Skeletal muscle tissue (tissue), 4 donors: ENCODE data around the gene SMCO3. TPM values are rescaled to one million over a fixed set of nuclear protein-coding genes. Genes with fewer than 3 reads are reported as not detected.

Experiments
- H3K27ac ChIP-seq: one replicate; pipeline ENCODE4 v1.7.0; 2013; ENCODE audit warnings: mild to moderate bottlenecking, low read depth, low read length, inconsistent platforms
- H3K27me3 ChIP-seq, 3 donors: one replicate each; pipeline ENCODE4 v1.7.0; 2013; ENCODE audit warnings: low read length in 3 of 3; ENCODE audit not compliant: control insufficient read depth in 3 of 3, insufficient read depth in 3 of 3
- H3K36me3 ChIP-seq, 3 donors: one replicate each; pipeline ENCODE4 v1.7.0; 2013; ENCODE audit warnings: low read length in 3 of 3; ENCODE audit not compliant: control insufficient read depth in 3 of 3, insufficient read depth in 3 of 3
- H3K4me1 ChIP-seq, 3 donors: one replicate each; pipeline ENCODE4 v1.7.0; 2013; ENCODE audit warnings: low read length in 3 of 3, mild to moderate bottlenecking in 3 of 3; ENCODE audit not compliant: control insufficient read depth in 3 of 3, insufficient read depth in 3 of 3
- H3K4me3 ChIP-seq, 3 donors: one replicate each; pipeline ENCODE4 v1.7.0; 2013; ENCODE audit warnings: low read length in 3 of 3
- H3K9ac ChIP-seq, 3 donors: one replicate each; pipeline ENCODE4 v1.7.0; 2013; ENCODE audit warnings: low read length in 3 of 3, mild to moderate bottlenecking in 3 of 3, moderate library complexity in 2 of 3, low read depth in 1 of 3
- H3K9me3 ChIP-seq, 3 donors: one replicate each; pipeline ENCODE4 v1.7.0; 2013; ENCODE audit warnings: low read length in 3 of 3; ENCODE audit not compliant: control insufficient read depth in 3 of 3
- total RNA-seq: library from RNA; depleted of rRNA; stranded (reverse); fragments of >200 nt; gene quantifications from one replicate; pipeline ENCODE4 v1.2.3, GENCODE V29; 2014
- donor health status: Osteomylitis.

SMCO3 gene
- 0.52 TPM for total RNA-seq

DNA sequence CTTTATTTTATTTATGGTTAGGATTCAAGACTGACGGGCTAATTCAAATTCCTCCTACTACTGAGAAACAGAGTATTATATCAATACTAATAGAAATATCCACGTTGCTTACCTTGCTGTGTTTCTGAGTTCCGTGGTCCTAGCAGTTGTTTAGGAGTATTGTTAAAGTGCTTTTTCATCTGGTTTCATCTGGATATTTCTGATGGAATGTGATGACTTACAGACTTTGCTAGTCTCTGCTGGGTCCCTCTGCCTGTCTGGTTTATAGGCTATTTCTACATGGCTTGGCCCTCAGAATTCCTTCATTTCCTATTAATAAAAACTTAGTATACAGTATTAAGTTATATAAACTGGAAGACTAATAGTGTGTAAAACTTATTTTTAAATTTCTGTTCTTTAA is at the start of gene SMCO3:
SMCO3 (minus strand) TSS at position 169 of the 400 bp plus-strand sequence. CDS start 7,502 bp downstream, outside the sequence.
- H3K4me3 ChIP-seq = no peak within 1 kb of the TSS
- no peak within 1 kb of the TSS for H3K9ac ChIP-seq
- H3K4me1 ChIP-seq = no peaks in the 10 kb centered on the region
- no peaks in the 10 kb centered on the region for H3K27me3 ChIP-seq
- H3K9me3 ChIP-seq = no peaks in the 10 kb centered on the region
- H3K36me3 ChIP-seq = no peaks in the 10 kb centered on the region
- no peak within 1 kb of the TSS for H3K27ac ChIP-seq

DNA sequence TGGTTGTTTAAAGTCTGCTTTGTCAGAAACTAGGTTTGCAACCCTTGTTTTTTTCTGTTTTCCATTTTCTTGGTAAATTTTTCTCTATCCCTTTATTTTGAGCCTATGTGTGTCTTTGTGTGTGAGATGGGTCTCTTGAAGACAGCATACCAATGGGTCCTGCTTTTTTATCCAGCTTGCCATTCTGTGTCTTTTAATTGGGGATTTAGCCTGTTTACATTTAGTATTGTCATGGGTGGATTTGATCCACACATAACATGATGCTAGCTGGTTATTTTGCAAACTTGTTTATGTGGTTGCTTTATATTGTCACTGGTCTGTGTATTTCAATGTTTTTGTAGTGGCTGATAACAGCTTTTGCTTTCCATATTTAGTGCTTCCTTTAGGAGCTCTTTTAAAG is 46.5 kb upstream of the SMCO3 start:
- Histone ChIP-seq H3K27me3 (no peaks in the 10 kb centered on the region), H3K36me3 (no peaks in the 10 kb centered on the region), H3K9me3 (no peaks in the 10 kb centered on the region), H3K9ac (no peak overlapping the region), H3K4me1 (no peaks in the 10 kb centered on the region), H3K4me3 (no peak overlapping the region), H3K27ac (no peak overlapping the region)

DNA sequence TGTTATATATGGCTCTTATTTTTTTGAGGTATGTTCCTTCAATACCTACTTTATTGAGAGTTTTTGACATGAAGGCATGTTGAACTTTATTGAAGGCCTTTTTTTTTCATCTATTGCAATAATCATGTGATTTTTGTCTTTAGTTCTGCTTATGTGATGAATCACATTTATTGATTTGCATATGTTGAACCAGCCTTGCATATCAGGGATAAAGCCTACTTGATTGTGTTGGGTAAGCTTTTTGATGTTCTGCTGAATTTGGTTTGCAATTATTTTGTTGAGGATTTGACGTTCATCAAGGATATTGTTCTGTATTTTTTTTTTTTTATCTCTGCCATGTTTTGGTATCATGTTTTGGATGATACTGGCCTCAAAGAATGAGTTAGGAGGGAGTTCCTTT is 44.5 kb upstream of the SMCO3 start:
- no peaks in the 10 kb centered on the region for H3K27me3 ChIP-seq
- no peak overlapping the region for H3K9ac ChIP-seq
- no peaks in the 10 kb centered on the region for H3K36me3 ChIP-seq
- no peak overlapping the region for H3K4me3 ChIP-seq
- peaks cover 0 to 4% (median 0%) of the 10 kb centered on the region in 3 donors for H3K4me1 ChIP-seq
- no peak overlapping the region for H3K27ac ChIP-seq
- H3K9me3 ChIP-seq = no peaks in the 10 kb centered on the region

DNA sequence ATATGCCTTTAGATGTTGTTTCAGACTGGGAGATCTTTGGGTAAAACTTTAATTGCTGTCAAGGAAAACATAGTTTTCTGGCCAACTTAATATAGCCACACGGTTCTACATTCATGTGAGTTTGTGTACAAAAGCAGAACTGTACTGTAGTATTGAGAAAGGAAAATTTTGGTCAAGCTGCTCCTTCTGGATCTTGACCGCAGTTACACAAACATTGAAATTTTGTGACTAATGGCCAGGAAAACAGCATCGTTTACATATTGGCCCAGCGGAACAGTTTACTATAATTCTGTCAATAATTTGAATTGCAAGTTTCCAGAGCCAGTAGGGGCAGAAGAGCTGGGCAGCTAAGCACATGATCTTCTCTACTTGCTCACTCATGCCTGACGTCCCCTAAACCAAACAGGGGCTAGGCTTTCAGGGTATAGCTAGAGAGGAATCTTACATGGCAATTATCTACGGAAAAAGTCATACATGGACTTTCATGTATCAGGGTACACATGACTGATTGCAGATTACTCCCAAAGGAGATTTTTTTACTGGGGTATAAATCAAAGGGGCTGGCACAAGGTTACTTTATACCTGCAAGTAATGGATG is 40.7 kb upstream of the SMCO3 start:
- Histone ChIP-seq H3K27ac (peak overlapping the region; percentile 25), H3K9me3 (no peaks in the 10 kb centered on the region), H3K4me3 (no peak overlapping the region), H3K27me3 (no peaks in the 10 kb centered on the region), H3K9ac (no peak overlapping the region), H3K4me1 (peaks cover 0 to 4% (median 0%) of the 10 kb centered on the region in 3 donors), H3K36me3 (no peaks in the 10 kb centered on the region)

DNA sequence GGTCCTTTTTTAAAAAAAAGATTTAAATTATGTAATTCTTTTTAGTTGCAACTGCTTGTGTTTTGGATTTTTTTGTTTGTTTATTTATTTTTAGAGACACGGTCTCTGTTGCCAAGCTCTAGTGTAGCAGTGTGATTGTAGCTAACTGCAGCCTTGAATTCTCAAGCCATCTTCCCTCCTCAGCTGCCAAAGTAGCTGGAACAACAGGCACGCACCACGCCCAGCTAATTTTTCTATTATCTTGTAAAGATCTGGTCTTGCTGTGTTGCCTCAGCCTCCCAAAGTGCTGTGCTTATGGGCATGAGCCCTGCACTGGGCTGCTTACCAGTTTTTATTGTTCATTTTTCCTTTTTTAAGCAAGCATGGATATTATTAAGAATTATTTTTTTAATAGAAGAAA is 40.0 kb upstream of the SMCO3 start:
- H3K27ac ChIP-seq = no peak overlapping the region
- H3K4me1 ChIP-seq = peaks cover 0 to 4% (median 0%) of the 10 kb centered on the region in 3 donors
- no peak overlapping the region for H3K9ac ChIP-seq
- no peaks in the 10 kb centered on the region for H3K27me3 ChIP-seq
- H3K4me3 ChIP-seq = no peak overlapping the region
- H3K36me3 ChIP-seq = no peaks in the 10 kb centered on the region
- no peaks in the 10 kb centered on the region for H3K9me3 ChIP-seq

DNA sequence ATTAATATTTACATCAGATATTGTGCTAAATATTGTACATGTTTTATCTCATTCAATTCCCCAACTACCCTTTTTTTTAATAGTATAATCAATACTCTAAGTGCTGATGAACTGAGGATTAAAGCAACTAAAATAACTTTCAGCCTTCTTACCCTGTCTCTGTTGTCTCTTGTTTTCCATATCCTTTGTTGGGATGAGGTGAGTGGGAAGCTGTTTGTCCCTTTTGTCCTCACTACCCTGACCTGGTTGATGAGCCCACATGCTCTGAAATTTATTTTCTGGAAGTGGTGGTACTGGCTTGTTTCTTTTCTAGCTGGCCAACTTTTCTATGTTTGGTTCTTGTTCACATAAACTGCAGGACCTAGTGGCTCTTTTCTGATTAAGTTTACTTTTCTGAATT is 38.9 kb upstream of the SMCO3 start:
- Histone ChIP-seq H3K27me3 (no peaks in the 10 kb centered on the region), H3K27ac (no peak overlapping the region), H3K36me3 (no peaks in the 10 kb centered on the region), H3K9me3 (no peaks in the 10 kb centered on the region), H3K4me1 (peaks cover 0 to 4% (median 0%) of the 10 kb centered on the region in 3 donors), H3K9ac (no peak overlapping the region), H3K4me3 (no peak overlapping the region)

DNA sequence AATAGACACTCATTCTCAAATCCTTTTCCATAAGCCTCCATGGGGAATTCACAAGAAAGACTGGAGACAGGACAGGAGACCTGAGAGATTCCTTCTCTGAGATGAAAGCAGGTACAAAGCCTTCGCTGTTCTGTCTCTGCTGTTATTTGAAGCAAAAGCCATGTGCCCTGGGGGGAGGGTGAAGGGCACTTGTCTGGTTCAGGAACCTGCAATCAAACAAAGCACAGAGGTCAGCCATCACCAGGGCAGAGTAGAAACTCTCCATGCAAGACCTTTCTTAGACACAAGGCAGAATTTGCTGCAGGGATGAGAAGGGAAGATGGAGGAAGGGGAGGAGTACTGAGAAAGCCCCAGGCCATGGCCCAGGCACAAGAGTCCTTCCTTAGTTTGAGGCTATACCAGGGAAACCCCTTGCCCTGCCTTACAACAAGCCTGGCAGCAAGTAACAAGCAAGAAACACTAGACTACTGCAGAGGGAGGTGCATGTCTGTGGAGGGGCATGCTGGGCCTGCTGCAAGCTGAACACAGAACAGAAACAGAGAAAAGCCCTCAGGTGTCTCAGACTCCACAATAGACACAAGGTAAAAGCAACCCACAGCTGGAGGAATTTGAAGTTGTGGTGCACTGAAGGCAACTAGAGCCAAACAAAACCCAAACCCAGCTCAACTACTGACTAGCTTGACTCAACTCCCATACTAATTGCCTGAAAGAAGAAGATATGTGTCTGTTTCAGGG is 37.1 kb upstream of the SMCO3 start:
- no peak overlapping the region for H3K9ac ChIP-seq
- peak overlapping the region; percentile 14 for H3K27ac ChIP-seq
- H3K4me3 ChIP-seq = no peak overlapping the region
- H3K27me3 ChIP-seq = no peaks in the 10 kb centered on the region
- no peaks in the 10 kb centered on the region for H3K9me3 ChIP-seq
- H3K4me1 ChIP-seq = peaks cover 0 to 9% (median 0%) of the 10 kb centered on the region in 3 donors
- no peaks in the 10 kb centered on the region for H3K36me3 ChIP-seq

DNA sequence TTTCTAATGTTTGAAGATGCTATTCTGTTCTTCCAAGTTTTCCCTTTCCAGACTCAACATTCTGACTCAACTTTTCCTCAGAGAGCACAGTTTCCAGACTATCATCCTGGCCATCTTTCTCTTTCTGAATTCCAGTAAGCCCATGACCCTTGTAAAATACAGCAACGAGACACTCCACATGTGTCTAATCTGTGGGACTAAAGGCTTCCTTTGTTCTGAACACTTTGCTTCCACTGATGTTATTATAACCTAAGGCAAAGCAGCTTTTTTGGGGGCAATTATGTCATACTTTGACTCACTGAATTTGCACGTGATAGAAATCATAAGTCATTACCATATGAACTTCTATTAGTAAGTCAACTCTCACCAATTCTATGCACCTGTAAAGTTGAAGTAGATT is 35.7 kb upstream of the SMCO3 start:
- H3K4me3 ChIP-seq = no peak overlapping the region
- no peaks in the 10 kb centered on the region for H3K27me3 ChIP-seq
- no peaks in the 10 kb centered on the region for H3K9me3 ChIP-seq
- H3K9ac ChIP-seq = no peak overlapping the region
- H3K27ac ChIP-seq = peak overlapping the region; percentile 14
- H3K36me3 ChIP-seq = no peaks in the 10 kb centered on the region
- H3K4me1 ChIP-seq = peaks cover 0 to 9% (median 0%) of the 10 kb centered on the region in 3 donors

DNA sequence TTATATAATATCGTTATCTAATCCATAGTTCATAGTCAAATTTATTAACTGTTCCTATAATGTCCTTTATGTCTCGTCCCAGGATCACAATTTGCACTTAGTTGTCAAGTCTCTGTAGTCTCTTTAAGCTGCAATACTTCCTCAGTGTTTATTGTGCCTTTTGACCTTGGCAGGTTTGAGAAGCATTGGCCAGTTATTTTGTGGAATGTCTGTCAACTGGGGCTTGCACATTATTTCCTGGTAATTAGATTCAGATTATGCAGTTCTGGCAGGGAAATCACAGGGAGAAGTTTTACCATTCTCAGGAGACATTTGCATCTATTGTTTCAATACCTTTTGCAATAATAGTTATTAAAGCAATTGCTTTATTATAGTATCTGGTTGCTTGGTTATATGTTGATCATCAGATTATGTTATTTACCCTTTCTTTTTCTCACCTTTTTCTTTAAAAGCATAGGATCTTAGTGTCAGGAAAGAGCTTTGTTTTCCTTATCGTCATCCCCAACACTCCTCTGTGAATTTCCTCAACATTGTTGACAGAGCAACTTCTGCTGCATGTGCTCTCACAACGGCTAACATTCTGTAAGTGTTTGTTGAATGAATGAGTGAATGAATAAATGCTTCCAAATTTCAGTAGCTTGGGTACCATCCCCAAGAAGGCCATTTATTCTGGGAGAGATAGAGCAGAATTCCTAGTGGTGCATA is 33.0 kb upstream of the SMCO3 start:
- Histone ChIP-seq H3K27ac (peak overlapping the region; percentile 11), H3K9me3 (no peaks in the 10 kb centered on the region), H3K4me1 (peaks cover 0 to 9% (median under 1%) of the 10 kb centered on the region in 3 donors), H3K4me3 (no peak overlapping the region), H3K9ac (no peak overlapping the region), H3K27me3 (no peaks in the 10 kb centered on the region), H3K36me3 (no peaks in the 10 kb centered on the region)

DNA sequence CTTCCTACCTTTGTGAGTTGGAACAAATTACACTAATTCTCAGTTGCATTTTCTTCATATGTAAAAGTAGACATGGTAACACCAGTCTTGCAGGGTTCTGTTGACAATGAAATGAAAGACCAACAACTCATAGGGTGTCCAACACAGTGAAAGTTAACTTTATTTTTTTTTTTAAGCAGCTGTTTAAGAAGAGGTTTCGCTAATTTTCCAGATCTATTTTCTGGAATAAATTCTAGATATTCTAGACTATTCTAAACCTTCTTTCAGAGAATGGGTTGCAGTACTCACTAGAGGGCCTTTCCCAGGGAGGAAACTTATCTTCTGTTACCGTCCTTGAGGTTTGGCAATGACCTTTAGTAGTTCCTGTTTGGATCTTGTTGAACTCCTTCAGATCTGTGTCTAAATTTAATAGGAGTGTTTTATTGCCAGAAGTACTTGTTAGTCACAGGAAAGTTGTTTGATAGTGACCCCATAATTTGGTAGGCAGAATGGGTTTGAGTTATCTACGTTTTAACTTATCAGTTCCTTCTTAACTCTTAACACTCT is 32.1 kb upstream of the SMCO3 start:
- peaks cover 4 to 16% (median 7%) of the 10 kb centered on the region in 3 donors for H3K4me1 ChIP-seq
- no peak overlapping the region for H3K9ac ChIP-seq
- no peak overlapping the region for H3K4me3 ChIP-seq
- no peak overlapping the region for H3K27ac ChIP-seq
- no peaks in the 10 kb centered on the region for H3K27me3 ChIP-seq
- H3K36me3 ChIP-seq = no peaks in the 10 kb centered on the region
- H3K9me3 ChIP-seq = no peaks in the 10 kb centered on the region
